Measurements from ENCODE around the gene TVP23C.
"Not testable (repeated sequence)": the region's sequence is repeated elsewhere in the genome, so short reads cannot be mapped to it uniquely, and the experiment has no call there.

The TVP23C gene

DNA sequence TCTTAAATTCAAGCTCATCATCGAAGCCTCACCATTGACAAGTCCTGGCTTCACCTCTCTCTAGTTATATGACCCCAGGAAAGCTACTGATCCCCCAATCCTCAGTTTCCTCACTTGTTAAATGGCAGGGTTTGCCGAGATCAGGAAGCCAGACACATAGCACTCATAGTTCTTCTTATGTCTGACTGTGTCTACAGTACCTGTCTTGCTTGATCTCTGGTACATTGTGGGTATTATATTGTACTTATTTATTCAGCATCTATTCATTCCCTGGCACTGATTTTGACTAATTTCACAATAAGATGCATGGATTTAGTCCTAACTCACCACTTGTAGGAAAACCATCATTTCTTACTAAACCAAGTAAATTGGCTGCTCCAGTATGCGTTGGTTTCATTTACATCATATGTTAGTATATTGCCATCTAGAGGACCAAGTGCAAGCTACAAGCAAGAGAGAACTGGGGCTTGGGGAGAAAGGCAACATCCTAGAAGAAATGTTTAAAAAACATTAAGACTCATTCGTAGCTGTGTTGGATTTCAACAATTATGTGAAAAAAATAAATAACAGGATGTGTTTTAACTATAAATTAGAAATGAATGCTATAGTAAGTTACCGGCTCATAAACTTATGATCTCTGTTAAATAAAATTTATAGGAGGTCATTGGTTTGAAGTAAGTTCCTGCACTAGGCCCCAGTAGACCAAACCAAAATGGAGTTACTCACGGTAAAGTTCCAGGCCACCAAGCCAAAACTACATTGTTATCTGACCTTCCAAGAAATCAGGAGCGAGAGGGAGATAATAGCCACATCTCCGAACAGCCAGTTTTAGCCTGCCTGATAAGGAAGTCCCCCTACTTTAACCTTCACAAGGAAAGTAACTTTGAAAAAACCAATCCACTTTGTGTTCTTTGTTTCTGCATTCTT is 36.7 kb downstream of the TVP23C start:
- DNase-seq (ENCODE audit: low read depth in 1 of 2, low spot score in 1 of 2), result not testable (repeated sequence)

GRCh38 chr17:15524990-15525985 is 38.0 kb downstream of the TVP23C start:
- DNase-seq (ENCODE audit: low read depth in 1 of 2, low spot score in 1 of 2), result not testable (repeated sequence)

DNA sequence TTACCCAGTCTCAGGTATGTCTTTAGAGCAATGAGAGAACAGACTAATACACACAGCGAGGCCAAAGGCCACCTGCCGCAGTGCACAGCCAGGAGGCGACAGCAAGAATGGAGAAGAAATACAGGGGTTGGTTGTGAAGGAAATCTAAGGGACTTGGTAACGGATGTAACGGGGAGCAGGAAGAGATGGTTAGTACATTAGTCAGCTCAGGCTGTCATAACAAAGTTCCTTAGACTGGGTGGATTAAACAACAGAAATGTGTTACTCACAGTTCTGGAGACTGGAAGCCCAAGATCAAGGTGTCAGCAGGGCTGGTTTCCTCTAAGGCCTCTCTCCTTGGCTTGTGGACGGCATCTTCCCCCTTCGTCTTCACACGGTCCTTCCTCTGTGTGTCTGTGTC is 47.1 kb downstream of the TVP23C start:
- no peak for DNase-seq (ENCODE audit: low read depth in 1 of 2, low spot score in 1 of 2)

GRCh38 chr17:15514469-15514868 is 48.8 kb downstream of the TVP23C start:
- DNase-seq (ENCODE audit: low read depth in 1 of 2, low spot score in 1 of 2), result no peak

DNA sequence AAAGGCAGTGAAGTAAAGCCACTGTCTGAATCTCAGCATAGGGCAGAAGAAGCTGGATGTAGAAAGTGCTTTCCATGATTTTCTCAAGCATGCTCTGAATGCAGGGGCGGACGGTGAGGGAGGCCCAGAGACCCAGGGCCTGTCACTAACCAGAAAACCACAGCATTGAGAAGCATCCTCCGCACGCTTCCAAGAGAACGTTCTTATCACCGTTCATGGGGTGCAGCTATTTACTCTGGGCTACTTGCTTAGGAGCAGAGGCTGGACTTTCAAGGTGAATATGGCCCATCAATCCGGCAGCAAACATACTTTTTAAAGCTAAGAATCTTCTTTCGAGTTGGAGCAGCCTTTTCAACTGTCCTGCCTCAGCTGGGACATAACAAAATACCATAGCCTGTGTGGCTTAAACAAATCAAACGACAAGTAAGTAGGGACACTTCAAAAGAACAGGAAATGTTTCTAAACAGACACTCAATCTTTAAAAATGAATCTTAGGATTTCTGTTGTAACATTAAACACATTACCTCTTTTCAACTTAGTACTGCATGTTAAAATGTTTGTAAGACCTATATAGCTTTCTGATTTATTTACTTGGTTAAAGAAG is 49.3 kb downstream of the TVP23C start:
- no peak for DNase-seq (ENCODE audit: low read depth in 1 of 2, low spot score in 1 of 2)

DNA sequence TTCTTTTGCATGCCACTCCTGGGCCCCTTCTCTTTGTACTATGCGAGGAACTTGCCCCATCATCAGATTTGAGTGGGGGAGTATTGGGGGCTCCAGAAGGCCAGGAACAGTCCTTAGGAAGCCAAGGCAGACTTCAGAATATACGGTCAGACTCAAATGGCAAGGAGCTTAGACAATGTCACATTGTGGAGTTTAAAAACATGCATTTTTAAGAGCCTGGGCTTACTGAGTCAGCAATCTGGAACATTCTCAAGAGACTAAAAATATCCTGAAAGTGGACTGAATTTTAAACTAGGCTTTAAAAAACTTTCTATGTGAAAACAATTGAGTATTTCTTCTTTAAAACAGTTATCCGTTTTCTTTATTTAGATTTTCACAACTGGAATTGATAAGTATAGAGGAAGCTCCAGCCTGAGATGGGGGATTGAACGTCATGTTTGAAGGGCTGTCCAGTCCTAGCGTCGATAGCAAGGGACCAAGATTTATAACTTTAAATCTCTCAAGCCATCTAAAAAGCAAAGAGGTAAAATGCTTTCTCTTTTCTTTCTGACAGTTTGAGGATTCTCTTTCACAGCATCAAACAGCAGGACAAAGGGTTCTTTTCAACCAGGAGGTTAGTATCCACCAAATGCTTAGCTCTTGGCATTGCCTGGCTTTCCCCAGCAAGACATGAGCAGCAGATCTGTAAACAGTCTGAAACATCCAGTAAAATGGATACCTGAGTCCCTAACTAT is 50.1 kb downstream of the TVP23C start:
- no peak for DNase-seq (ENCODE audit: low read depth in 1 of 2, low spot score in 1 of 2)

DNA sequence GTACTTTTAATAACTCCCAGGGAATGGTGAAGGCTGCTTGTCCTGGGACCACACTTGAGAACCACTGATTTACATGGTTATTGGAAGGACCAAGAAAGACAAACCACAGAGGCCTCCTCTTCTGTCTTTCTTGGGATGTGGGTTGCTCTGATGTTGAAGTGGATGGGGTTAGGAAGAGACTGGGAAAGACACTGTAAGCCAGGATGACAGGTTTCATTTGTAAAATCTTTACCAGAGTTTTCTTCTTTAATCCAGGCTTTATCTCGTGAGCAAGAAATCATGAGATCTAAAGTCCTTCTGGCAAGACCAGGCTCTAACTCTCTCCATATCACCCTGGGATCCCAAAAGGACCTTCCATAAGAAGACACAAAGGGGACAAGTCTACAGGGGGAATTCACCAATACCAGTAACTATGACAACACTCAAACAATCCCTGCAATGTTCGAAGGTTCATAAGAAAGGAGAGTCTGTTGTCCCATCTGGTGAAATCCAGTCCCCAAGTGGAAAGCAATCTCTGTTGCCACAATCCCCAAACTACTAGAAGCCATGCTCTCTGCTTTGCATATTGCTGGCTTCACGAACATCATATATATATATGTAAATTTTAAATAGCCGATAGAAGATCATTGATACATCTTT is 51.1 kb downstream of the TVP23C start:
- no peak for DNase-seq (ENCODE audit: low read depth in 1 of 2, low spot score in 1 of 2)

- DNase-seq (ENCODE audit: low read depth in 1 of 2, low spot score in 1 of 2), result no peak
Measured at GRCh38 chr17:15511142-15511541, 52.1 kb downstream of the TVP23C start.

DNA sequence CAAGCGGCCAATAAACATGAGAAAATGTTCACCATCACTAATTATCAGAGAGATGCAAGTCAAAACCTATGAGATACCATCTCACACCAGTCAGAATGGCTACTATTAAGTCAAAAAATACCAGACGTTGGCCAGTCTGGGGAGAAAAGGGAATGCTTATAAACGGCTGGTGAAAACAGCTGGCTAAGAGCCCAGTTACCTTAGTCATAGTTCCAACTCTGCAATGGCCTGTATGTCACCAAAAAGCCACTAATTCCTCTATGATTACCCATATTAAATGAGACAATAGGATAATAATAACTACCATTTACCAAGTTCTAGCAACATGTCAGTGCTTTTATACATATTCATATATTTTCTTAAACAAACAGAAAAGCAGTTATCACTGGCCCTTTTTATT is 52.9 kb downstream of the TVP23C start:
- no peak for DNase-seq (ENCODE audit: low read depth in 1 of 2, low spot score in 1 of 2)

DNA sequence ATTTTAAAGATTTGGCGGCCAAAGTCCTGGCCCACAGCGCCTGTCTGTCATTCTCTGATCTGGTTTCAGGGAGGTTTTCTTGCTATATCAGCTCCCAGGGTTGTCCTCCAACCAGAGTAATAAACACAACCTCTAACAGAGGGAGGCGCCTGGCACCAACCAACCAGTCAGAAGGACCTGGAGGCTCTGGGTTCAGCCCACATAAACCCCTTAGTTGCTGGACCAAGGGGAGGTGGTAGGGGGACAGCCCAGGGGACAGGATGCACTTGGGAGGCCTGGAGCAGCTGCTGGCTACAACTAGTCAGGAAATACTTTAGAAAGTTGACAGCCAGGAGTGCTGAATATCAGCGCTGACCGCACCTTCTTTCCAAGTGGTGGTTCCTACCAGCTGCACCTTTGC is 54.2 kb downstream of the TVP23C start:
- DNase-seq (ENCODE audit: low read depth in 1 of 2, low spot score in 1 of 2), result no peak

DNA sequence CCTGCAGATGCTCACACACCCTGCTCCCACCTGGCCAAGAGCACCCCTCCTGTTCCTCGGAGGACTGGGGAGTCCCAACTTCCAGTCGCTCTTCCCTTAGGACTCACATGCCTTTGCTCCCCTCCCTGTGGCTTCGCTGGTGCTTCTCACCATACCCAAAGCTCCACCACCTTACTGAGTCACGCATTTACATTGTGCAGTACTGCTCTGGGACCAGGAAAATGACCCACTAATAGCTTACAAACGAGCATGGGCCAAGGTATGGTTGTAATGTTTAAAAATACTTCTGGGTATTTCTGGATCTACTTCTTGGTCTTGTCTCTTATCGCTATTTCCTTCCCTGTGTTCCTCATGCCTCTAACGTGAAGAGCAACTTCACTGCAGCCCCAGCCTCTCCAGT is 54.8 kb downstream of the TVP23C start:
- DNase-seq (ENCODE audit: low read depth in 1 of 2, low spot score in 1 of 2), result no peak

GRCh38 chr17:15507896-15508295 is 55.4 kb downstream of the TVP23C start:
- DNase-seq (ENCODE audit: low read depth in 1 of 2, low spot score in 1 of 2), result no peak

DNA sequence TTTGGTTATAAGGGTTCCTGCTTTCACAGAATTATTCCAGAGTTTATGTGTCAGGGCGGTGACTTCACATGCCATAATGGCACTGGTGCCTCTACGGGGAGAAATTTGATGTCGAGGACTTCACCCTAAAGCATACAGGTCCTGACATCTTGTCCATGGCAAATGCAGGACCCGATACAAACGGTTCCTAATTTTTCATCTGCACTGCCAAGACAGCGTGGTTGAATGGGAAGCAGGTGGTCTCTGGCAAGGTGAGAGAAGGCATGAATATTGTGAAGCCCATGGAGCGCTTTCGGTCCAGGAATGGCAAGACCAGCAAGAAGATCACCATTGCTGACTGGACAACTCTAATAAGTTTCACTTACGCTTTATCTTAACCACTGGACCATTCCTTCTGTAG is 56.3 kb downstream of the TVP23C start:
- DNase-seq (ENCODE audit: low read depth in 1 of 2, low spot score in 1 of 2), result no peak

GRCh38 chr17:15505708-15506107 is 57.6 kb downstream of the TVP23C start:
- not testable (repeated sequence) for DNase-seq (ENCODE audit: low read depth in 1 of 2, low spot score in 1 of 2)

GRCh38 chr17:15503731-15504130 is 59.6 kb downstream of the TVP23C start:
- no peak for DNase-seq (ENCODE audit: low read depth in 1 of 2, low spot score in 1 of 2)

GRCh38 chr17:15502369-15503112 is 60.7 kb downstream of the TVP23C start:
- peak; percentile 41 to 67 for DNase-seq (ENCODE audit: low read depth in 1 of 2, low spot score in 1 of 2)

DNA sequence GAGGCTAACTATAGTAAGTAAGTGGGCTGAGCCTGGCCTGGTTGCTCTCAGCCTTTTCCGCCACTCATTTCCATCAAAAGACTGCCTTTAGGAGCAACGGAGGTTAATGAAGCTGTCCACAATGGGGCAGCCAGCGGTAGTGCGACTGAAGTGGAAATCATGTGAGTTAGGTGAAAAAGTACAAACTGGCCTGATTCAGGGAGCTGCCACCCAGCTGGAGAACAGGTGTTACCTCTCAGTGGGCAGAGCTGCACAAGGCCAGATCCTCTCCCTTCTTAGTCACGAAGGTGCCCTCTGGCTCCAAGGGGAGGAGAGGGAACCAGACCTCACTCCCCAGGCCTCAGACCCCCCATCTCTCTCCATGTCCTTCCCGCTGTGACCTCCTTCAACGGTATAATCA is 61.5 kb downstream of the TVP23C start:
- no peak for DNase-seq (ENCODE audit: low read depth in 1 of 2, low spot score in 1 of 2)

- DNase-seq (ENCODE audit: low read depth in 1 of 2, low spot score in 1 of 2), result no peak
Measured at GRCh38 chr17:15501282-15501681, 62.0 kb downstream of the TVP23C start.

GRCh38 chr17:15498107-15498506 is 65.2 kb downstream of the TVP23C start:
- DNase-seq (ENCODE audit: low read depth in 1 of 2, low spot score in 1 of 2), result no peak

All from activated CD4-positive, alpha-beta T cell treated with anti-CD3 and anti-CD28 coated beads, Interleukin-2, amount 50 U/mL, for 24 hours (primary cell).